H1 (cell line): ENCODE results near the gene SLC35B2. TPM values are rescaled to one million over a fixed set of nuclear protein-coding genes. Genes with fewer than 3 reads are reported as not detected.

ENCODE experiments used
- CREB1 ChIP-seq: IDR thresholded peaks from 2 replicates; pipeline ENCODE4 v1.6.1; 2012; ENCODE audit warnings: inconsistent platforms
- NRF1 ChIP-seq: IDR thresholded peaks from 2 replicates; pipeline ENCODE4 v1.6.1; 2011; ENCODE audit warnings: mild to moderate bottlenecking, low read depth, low read length, improper control_type of control experiment
- POLR2A ChIP-seq, 2 experiments: IDR thresholded peaks; 1 replicate in 1 of 2; 2 replicates in 1 of 2; pipeline ENCODE4 v1.6.1; 2011; ENCODE audit warnings: low read depth in 2 of 2, low read length in 2 of 2, mild to moderate bottlenecking in 2 of 2; ENCODE audit errors: control extremely low read depth in 1 of 2
- POU5F1 ChIP-seq: IDR thresholded peaks from 2 replicates; pipeline ENCODE4 v1.6.1; 2011; ENCODE audit warnings: low read depth, mild to moderate bottlenecking, low read length, moderate library complexity
- SIRT6 ChIP-seq: IDR thresholded peaks from one replicate; pipeline ENCODE4 v1.7.1; 2012; ENCODE audit warnings: low read length, inconsistent platforms
- TAF1 ChIP-seq: IDR thresholded peaks from 2 replicates; pipeline ENCODE4 v1.6.1; 2011; ENCODE audit warnings: mild to moderate bottlenecking, low read depth, low read length
- TAF7 ChIP-seq: optimal IDR thresholded peaks from 2 replicates; pipeline ENCODE3; 2011; ENCODE audit warnings: low read depth, mild to moderate bottlenecking, inconsistent platforms, low read length, moderate library complexity, borderline replicate concordance
- polyA plus RNA-seq, 7 experiments: library from polyadenylated mRNA; depleted of rRNA in 3 of 7; stranded (reverse) in 5 of 7; unstranded in 2 of 7; fragments of >200 nt in 5 of 7; fragments of 200-250 nt in 2 of 7; gene quantifications; 1 replicate in 5 of 7; 2 replicates in 1 of 7; 4 replicates in 1 of 7; pipeline versions ENCODE4 v1.2.1 to v1.2.3, GENCODE V29; 2011 to 2013; ENCODE audit warnings: missing spikeins in 2 of 7, mixed read lengths in 2 of 7
- total RNA-seq: library from RNA; stranded (reverse); fragmentation: NEBNext Ultra II Directional; extraction: Animal tissue kit (Norgen Biotek cat#: 25700); gene quantifications from 2 replicates; pipeline ENCODE4 v1.2.1, GENCODE V29; 2021
- TF ChIP-seq, protein P1 (sequence below): IDR thresholded peaks from 2 replicates; pipeline ENCODE4 v1.6.1; 2011; ENCODE audit warnings: low read depth, mild to moderate bottlenecking, low read length; ENCODE audit not compliant: insufficient read depth

The SLC35B2 gene
- total and polyA plus RNA-seq, 2 of the 8 experiments (the other 6 are each of a cell fraction or from before 2014, with no cell fraction given), result 29.5 to 65.0 TPM

- TF ChIP-seq, protein P1, sequence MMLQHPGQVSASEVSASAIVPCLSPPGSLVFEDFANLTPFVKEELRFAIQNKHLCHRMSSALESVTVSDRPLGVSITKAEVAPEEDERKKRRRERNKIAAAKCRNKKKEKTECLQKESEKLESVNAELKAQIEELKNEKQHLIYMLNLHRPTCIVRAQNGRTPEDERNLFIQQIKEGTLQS, result no peak
- TF ChIP-seq CREB1, result no peak
- no peak for TF ChIP-seq NRF1
- no peak for TF ChIP-seq TAF7
- TF ChIP-seq POLR2A (IDR thresholded peaks at IDR 0.05; ENCODE audit: control extremely low read depth in 1 of 2, low read depth in 2 of 2, low read length in 2 of 2), result peak in 1 of 2 experiments; percentile 70; a peak in 2 of 3 replicates
- no peak for TF ChIP-seq SIRT6
- TF ChIP-seq TAF1, result no peak
- TF ChIP-seq POU5F1, result no peak
- TF ChIP-seq, all 59 proteins: peak for 2
Observed at GRCh38 chr6:44250718-44251123, 6.6 kb downstream of the SLC35B2 start (continued).
